Skeletal muscle tissue (tissue), 4 donors: ENCODE data around the gene HSP90AB1. TPM values are rescaled to one million over a fixed set of nuclear protein-coding genes. Genes with fewer than 3 reads are reported as not detected.

Experiments
- H3K27ac ChIP-seq: one replicate; pipeline ENCODE4 v1.7.0; 2013; ENCODE audit warnings: mild to moderate bottlenecking, low read depth, low read length, inconsistent platforms
- H3K27me3 ChIP-seq, 3 donors: one replicate each; pipeline ENCODE4 v1.7.0; 2013; ENCODE audit warnings: low read length in 3 of 3; ENCODE audit not compliant: control insufficient read depth in 3 of 3, insufficient read depth in 3 of 3
- H3K36me3 ChIP-seq, 3 donors: one replicate each; pipeline ENCODE4 v1.7.0; 2013; ENCODE audit warnings: low read length in 3 of 3; ENCODE audit not compliant: control insufficient read depth in 3 of 3, insufficient read depth in 3 of 3
- H3K4me1 ChIP-seq, 3 donors: one replicate each; pipeline ENCODE4 v1.7.0; 2013; ENCODE audit warnings: low read length in 3 of 3, mild to moderate bottlenecking in 3 of 3; ENCODE audit not compliant: control insufficient read depth in 3 of 3, insufficient read depth in 3 of 3
- H3K4me3 ChIP-seq, 3 donors: one replicate each; pipeline ENCODE4 v1.7.0; 2013; ENCODE audit warnings: low read length in 3 of 3
- H3K9ac ChIP-seq, 3 donors: one replicate each; pipeline ENCODE4 v1.7.0; 2013; ENCODE audit warnings: low read length in 3 of 3, mild to moderate bottlenecking in 3 of 3, moderate library complexity in 2 of 3, low read depth in 1 of 3
- H3K9me3 ChIP-seq, 3 donors: one replicate each; pipeline ENCODE4 v1.7.0; 2013; ENCODE audit warnings: low read length in 3 of 3; ENCODE audit not compliant: control insufficient read depth in 3 of 3
- total RNA-seq: library from RNA; depleted of rRNA; stranded (reverse); fragments of >200 nt; gene quantifications from one replicate; pipeline ENCODE4 v1.2.3, GENCODE V29; 2014
- donor health status: Osteomylitis.

The HSP90AB1 gene
- total RNA-seq, 1 donor from 2014 or later, result 474 TPM

- Histone ChIP-seq H3K9ac (no peak overlapping the region), H3K27me3 (peaks cover 16 to 20% (median 17%) of the 10 kb centered on the region in 3 donors), H3K27ac (no peak overlapping the region), H3K36me3 (no peaks in the 10 kb centered on the region), H3K4me3 (no peak overlapping the region), H3K9me3 (no peaks in the 10 kb centered on the region), H3K4me1 (peaks cover 27 to 32% (median 29%) of the 10 kb centered on the region in 3 donors)
Measured at GRCh38 chr6:44266347-44266746, 19.4 kb downstream of the HSP90AB1 start.

- Histone ChIP-seq H3K27ac (no peak overlapping the region), H3K9me3 (no peaks in the 10 kb centered on the region), H3K9ac (no peak overlapping the region), H3K36me3 (no peaks in the 10 kb centered on the region), H3K4me1 (peaks cover 27 to 30% (median 29%) of the 10 kb centered on the region in 3 donors), H3K27me3 (peaks cover 24 to 29% (median 27%) of the 10 kb centered on the region in 3 donors), H3K4me3 (no peak overlapping the region)
Measured at GRCh38 chr6:44267252-44267651, 20.4 kb downstream of the HSP90AB1 start.

GRCh38 chr6:44268095-44268628 is 21.3 kb downstream of the HSP90AB1 start:
- peaks cover 28 to 38% (median 35%) of the 10 kb centered on the region in 3 donors for H3K27me3 ChIP-seq
- no peaks in the 10 kb centered on the region for H3K36me3 ChIP-seq
- no peak overlapping the region for H3K4me3 ChIP-seq
- H3K27ac ChIP-seq, result no peak overlapping the region
- H3K9me3 ChIP-seq, result no peaks in the 10 kb centered on the region
- H3K4me1 ChIP-seq, result peaks cover 20 to 21% (median 20%) of the 10 kb centered on the region in 3 donors
- no peak overlapping the region for H3K9ac ChIP-seq

- Histone ChIP-seq H3K4me1 (peaks cover 8 to 9% (median 8%) of the 10 kb centered on the region in 3 donors), H3K27ac (no peak overlapping the region), H3K9me3 (no peaks in the 10 kb centered on the region), H3K36me3 (no peaks in the 10 kb centered on the region), H3K27me3 (peaks cover 33 to 50% (median 47%) of the 10 kb centered on the region in 3 donors), H3K9ac (no peak overlapping the region), H3K4me3 (no peak overlapping the region)
Measured at GRCh38 chr6:44269178-44269920, 22.4 kb downstream of the HSP90AB1 start.

GRCh38 chr6:44269921-44270525 is 23.1 kb downstream of the HSP90AB1 start, which contains the start of gene TMEM151B:
Gene TMEM151B (plus strand): TSS chr6:44270450. CDS start chr6:44270743, 293 bp downstream.
- Histone ChIP-seq H3K36me3 (no peaks in the 10 kb centered on the region), H3K4me3 (no peak within 1 kb of the TSS), H3K9me3 (no peaks in the 10 kb centered on the region), H3K27me3 (peaks cover 35 to 54% (median 50%) of the 10 kb centered on the region in 3 donors), H3K9ac (no peak within 1 kb of the TSS), H3K27ac (no peak within 1 kb of the TSS), H3K4me1 (peaks cover under 1 to 3% (median 1%) of the 10 kb centered on the region in 3 donors)

- Histone ChIP-seq H3K27me3 (peaks cover 42 to 61% (median 57%) of the 10 kb centered on the region in 3 donors), H3K4me1 (peaks cover 0 to 4% (median 0%) of the 10 kb centered on the region in 3 donors), H3K36me3 (no peaks in the 10 kb centered on the region), H3K9me3 (no peaks in the 10 kb centered on the region), H3K9ac (no peak overlapping the region), H3K4me3 (no peak overlapping the region), H3K27ac (no peak overlapping the region)
Measured at GRCh38 chr6:44270526-44271405, 23.9 kb downstream of the HSP90AB1 start.

- H3K27me3 ChIP-seq, result peaks cover 48 to 62% (median 62%) of the 10 kb centered on the region in 3 donors
- H3K27ac ChIP-seq, result no peak overlapping the region
- no peak overlapping the region for H3K4me3 ChIP-seq
- H3K36me3 ChIP-seq, result no peaks in the 10 kb centered on the region
- H3K9me3 ChIP-seq, result no peaks in the 10 kb centered on the region
- H3K4me1 ChIP-seq, result peaks cover 0 to 5% (median 4%) of the 10 kb centered on the region in 3 donors
- H3K9ac ChIP-seq, result no peak overlapping the region
Measured at GRCh38 chr6:44271406-44271723, 24.5 kb downstream of the HSP90AB1 start.

- H3K27ac ChIP-seq, result no peak overlapping the region
- H3K9ac ChIP-seq, result no peak overlapping the region
- peaks cover 53 to 68% (median 68%) of the 10 kb centered on the region in 3 donors for H3K27me3 ChIP-seq
- no peaks in the 10 kb centered on the region for H3K9me3 ChIP-seq
- no peaks in the 10 kb centered on the region for H3K36me3 ChIP-seq
- H3K4me1 ChIP-seq, result peaks cover 0 to 5% (median 5%) of the 10 kb centered on the region in 3 donors
- H3K4me3 ChIP-seq, result no peak overlapping the region
Measured at GRCh38 chr6:44271914-44272313, 25.0 kb downstream of the HSP90AB1 start.

- Histone ChIP-seq H3K27ac (no peak overlapping the region), H3K27me3 (peaks cover 60 to 72% (median 72%) of the 10 kb centered on the region in 3 donors), H3K9ac (no peak overlapping the region)
Measured at GRCh38 chr6:44272529-44272928, 25.6 kb downstream of the HSP90AB1 start.

More at GRCh38 chr6:44272529-44272928, 25.6 kb downstream of the HSP90AB1 start:
- Histone ChIP-seq H3K9me3 (no peaks in the 10 kb centered on the region), H3K4me3 (no peak overlapping the region), H3K4me1 (peaks cover 0 to 5% (median 5%) of the 10 kb centered on the region in 3 donors), H3K36me3 (no peaks in the 10 kb centered on the region)
